Heart left ventricle (tissue), 13 donors: ENCODE results near the gene ERC1.

Experiments
- CTCF ChIP-seq, 12 donors: fragments of 200-600 bp; sonication (generic) in 4 of 12; IDR thresholded peaks; one replicate each; pipeline versions ENCODE4 v1.5.0 to v1.8.0; 2018 to 2022; ENCODE audit warnings: antibody characterized with exemption in 12 of 12, mild to moderate bottlenecking in 5 of 12
- POLR2A ChIP-seq, 2 donors: fragments of 450-650 bp; IDR thresholded peaks; one replicate each; pipeline ENCODE4 v1.6.1; 2017; ENCODE audit warnings: antibody characterized with exemption in 2 of 2, mild to moderate bottlenecking in 2 of 2, moderate library complexity in 2 of 2
- donor health status: ischemic (EF 13 %, LVEDD 7.1; RV severe dilation, severe dysfunction).
- donor health status: DM: no; HTN: yes; CAD: no.
- donor health status: DM: no; HTN: no; CAD: no.
- donor health status: ischemic (EF 25% LVEDD 6.9; RV normal size, moderate dysfunction).
- donor health status: ischemic (EF 25% LVEDD 5.7; RV mildly dilated, moderate dysfunction).
- donor health status: ischemic (EF 35%, LVEDD 5.7; RV mildly dilated, moderate dysfunction).
- donor health status: nonischemic (EF 11% LVEDD 7.7; RV severe dilation, severe dysfunction).
- donor health status: DM: yes; HTN: yes; CAD: no.
- donor health status: PGD.
- donor health status: ischemic (EF 29% LVEDD 5.4; RV normal size, mild dysfunction).
- donor health status: nonischemic (EF 23%, LVEDD 6.1; RV moderate dilation, normal function).

GRCh38 chr12:1279050-1279449 is 288.0 kb downstream of the ERC1 start:
- TF ChIP-seq POLR2A (IDR thresholded peaks at IDR 0.05) (no peak), CTCF (IDR thresholded peaks at IDR 0.05) (peak in 5 of 12 donors; percentile 11 to 35 (median 31))
